CD4-positive, alpha-beta T cell (primary cell): Measurements from ENCODE around the gene VAV1. TPM values are rescaled to one million over a fixed set of nuclear protein-coding genes. Genes with fewer than 3 reads are reported as not detected.
A peak's percentile ranks its signal among the peaks of the same experiment; 100 is the strongest.

Source experiments
- ATAC-seq: fragments of 200-7000 bp; cut with Tn5 transposase; one replicate; pipeline ENCODE4 v1.10.0; 2022; ENCODE audit warnings: mild to moderate bottlenecking; ENCODE audit not compliant: poor library complexity
- CTCF ChIA-PET: fragments of 350-600 bp; sonication (Branson Sonifier 250); formaldehyde crosslinking; loops from one replicate; lab custom pipeline; 2021; ENCODE audit warnings: antibody characterized with exemption, inconsistent platforms; lab: Charles Lee
- POLR2A ChIA-PET: fragments of 350-600 bp; sonication (Branson Sonifier 250); formaldehyde crosslinking; loops from one replicate; lab custom pipeline; 2021; ENCODE audit warnings: antibody characterized with exemption, inconsistent platforms; lab: Charles Lee
- DNase-seq, 14 experiments: peaks; one replicate each; pipeline ENCODE4 v3.0.0-alpha.2; 2013 to 2020; ENCODE audit warnings: mixed read lengths in 2 of 14
- H3K27ac ChIP-seq, 2 donors: one replicate each; pipeline versions ENCODE4 v1.5.1 to v1.7.0; 2013; ENCODE audit warnings: low read length in 2 of 2, low read depth in 1 of 2, mild to moderate bottlenecking in 1 of 2
- H3K27me3 ChIP-seq, 2 experiments: 1 replicate in 1 of 2; 2 replicates in 1 of 2; pipeline versions ENCODE4 v1.6.1 to v1.7.0; 2013; ENCODE audit warnings: low read length in 2 of 2, control low read depth in 1 of 2, mild to moderate bottlenecking in 1 of 2, moderate library complexity in 1 of 2; ENCODE audit not compliant: insufficient read depth in 2 of 2, control insufficient read depth in 1 of 2
- H3K36me3 ChIP-seq: one replicate; pipeline ENCODE4 v1.6.1; 2013; ENCODE audit warnings: low read length, control low read depth; ENCODE audit not compliant: insufficient read depth
- H3K4me1 ChIP-seq: one replicate; pipeline ENCODE4 v1.6.1; 2013; ENCODE audit warnings: low read length, control low read depth; ENCODE audit not compliant: insufficient read depth
- H3K4me3 ChIP-seq: one replicate; pipeline ENCODE4 v1.5.1; 2013; ENCODE audit warnings: mild to moderate bottlenecking, low read length, moderate library complexity
- H3K9me3 ChIP-seq, 2 experiments: 1 replicate in 1 of 2; 2 replicates in 1 of 2; pipeline versions ENCODE4 v1.6.1 to v1.7.0; 2013; ENCODE audit warnings: low read length in 2 of 2, mild to moderate bottlenecking in 2 of 2, control low read depth in 1 of 2, moderate library complexity in 1 of 2; ENCODE audit not compliant: control insufficient read depth in 1 of 2, insufficient read depth in 1 of 2
- H3K27ac Mint-ChIP-seq: one replicate; pipeline ENCODE4 v1.8.0; 2020; ENCODE audit warnings: mixed read lengths
- H3K27me3 Mint-ChIP-seq: one replicate; pipeline ENCODE4 v1.8.0; 2021; ENCODE audit warnings: mixed read lengths
- H3K36me3 Mint-ChIP-seq: one replicate; pipeline ENCODE4 v1.8.0; 2021; ENCODE audit warnings: low read depth, mixed read lengths
- H3K4me1 Mint-ChIP-seq: one replicate; pipeline ENCODE4 v1.8.0; 2021; ENCODE audit warnings: low read depth, mixed read lengths
- H3K4me3 Mint-ChIP-seq: one replicate; pipeline ENCODE4 v1.8.0; 2020; ENCODE audit warnings: mild to moderate bottlenecking, mixed read lengths
- H3K9me3 Mint-ChIP-seq: one replicate; pipeline ENCODE4 v1.8.0; 2020; ENCODE audit warnings: mixed read lengths
- intact Hi-C, 2 experiments: fragments of 100-400 bp; cut with DNase I in 1 of 2; cut with micrococcal nuclease in 1 of 2; formaldehyde crosslinking; loops; one replicate each; pipeline versions ENCODE4 v1.15.1 to v1.9.0; 2023 to 2025; cut with DNase I, micrococcal nuclease
- total RNA-seq, 174 experiments: library from RNA in 2 of 174; stranded (reverse) in 2 of 174; gene quantifications; one replicate each; pipeline ENCODE4 v1.2.3 and lab custom pipeline; 2021 to 2026
- TF ChIP-seq, protein P1 (sequence below): fragments of 200-600 bp; IDR thresholded peaks from one replicate; pipeline ENCODE4 v1.8.0; 2022; ENCODE audit warnings: antibody characterized with exemption, mild to moderate bottlenecking

VAV1 gene
- total RNA-seq, 2 experiments from 2014 or later, result 70.0 to 70.1 TPM

DNA sequence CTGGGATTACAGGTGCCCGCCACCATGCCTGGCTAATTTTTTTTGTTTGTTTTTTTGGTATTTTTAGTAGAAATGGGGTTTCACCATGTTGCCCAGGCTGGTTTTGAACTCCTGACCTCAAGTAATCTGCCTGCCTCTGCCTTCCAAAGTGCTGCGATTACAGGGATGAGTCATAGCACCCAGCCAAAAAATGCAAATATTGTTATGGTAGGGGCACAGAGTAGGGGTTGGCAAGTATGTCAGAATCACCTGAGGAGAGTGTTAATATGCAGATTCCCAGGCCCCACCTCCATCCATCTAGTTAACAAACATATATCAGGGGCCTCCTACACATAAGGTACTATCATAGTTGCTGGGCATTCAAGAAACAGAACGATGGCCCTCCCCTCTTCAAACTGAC is 44.7 kb downstream of the VAV1 start:
- H3K4me3 Mint-ChIP-seq, result no peak overlapping the region
- H3K9me3 ChIP-seq, result peaks cover 4 to 10% of the 10 kb centered on the region in 2 experiments
- POLR2A ChIA-PET, result no interaction called here
- TF ChIP-seq, protein P1, sequence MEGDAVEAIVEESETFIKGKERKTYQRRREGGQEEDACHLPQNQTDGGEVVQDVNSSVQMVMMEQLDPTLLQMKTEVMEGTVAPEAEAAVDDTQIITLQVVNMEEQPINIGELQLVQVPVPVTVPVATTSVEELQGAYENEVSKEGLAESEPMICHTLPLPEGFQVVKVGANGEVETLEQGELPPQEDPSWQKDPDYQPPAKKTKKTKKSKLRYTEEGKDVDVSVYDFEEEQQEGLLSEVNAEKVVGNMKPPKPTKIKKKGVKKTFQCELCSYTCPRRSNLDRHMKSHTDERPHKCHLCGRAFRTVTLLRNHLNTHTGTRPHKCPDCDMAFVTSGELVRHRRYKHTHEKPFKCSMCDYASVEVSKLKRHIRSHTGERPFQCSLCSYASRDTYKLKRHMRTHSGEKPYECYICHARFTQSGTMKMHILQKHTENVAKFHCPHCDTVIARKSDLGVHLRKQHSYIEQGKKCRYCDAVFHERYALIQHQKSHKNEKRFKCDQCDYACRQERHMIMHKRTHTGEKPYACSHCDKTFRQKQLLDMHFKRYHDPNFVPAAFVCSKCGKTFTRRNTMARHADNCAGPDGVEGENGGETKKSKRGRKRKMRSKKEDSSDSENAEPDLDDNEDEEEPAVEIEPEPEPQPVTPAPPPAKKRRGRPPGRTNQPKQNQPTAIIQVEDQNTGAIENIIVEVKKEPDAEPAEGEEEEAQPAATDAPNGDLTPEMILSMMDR, result no peak
- H3K4me1 ChIP-seq, result peaks cover 32% of the 10 kb centered on the region
- no peak overlapping the region for H3K4me3 ChIP-seq
- peaks cover 52% of the 10 kb centered on the region for H3K36me3 ChIP-seq
- no peak for ATAC-seq
- intact Hi-C loops, result no loop called here
- no peak for DNase-seq
- no peak overlapping the region for H3K27ac ChIP-seq
- H3K27me3 Mint-ChIP-seq, result no peaks in the 10 kb centered on the region
- H3K9me3 Mint-ChIP-seq, result peaks cover 5% of the 10 kb centered on the region
- CTCF ChIA-PET, result interaction anchor here (1.0 to 2.6 kb wide), 2 partner anchors 14 to 45 kb away, joined by 3 to 7 read pairs; no protein-coding TSS in a partner anchor
- peaks cover 76% of the 10 kb centered on the region for H3K36me3 Mint-ChIP-seq
- peak overlapping the region; percentile 71 for H3K27ac Mint-ChIP-seq
- no peaks in the 10 kb centered on the region for H3K27me3 ChIP-seq
- peaks cover 60% of the 10 kb centered on the region for H3K4me1 Mint-ChIP-seq

DNA sequence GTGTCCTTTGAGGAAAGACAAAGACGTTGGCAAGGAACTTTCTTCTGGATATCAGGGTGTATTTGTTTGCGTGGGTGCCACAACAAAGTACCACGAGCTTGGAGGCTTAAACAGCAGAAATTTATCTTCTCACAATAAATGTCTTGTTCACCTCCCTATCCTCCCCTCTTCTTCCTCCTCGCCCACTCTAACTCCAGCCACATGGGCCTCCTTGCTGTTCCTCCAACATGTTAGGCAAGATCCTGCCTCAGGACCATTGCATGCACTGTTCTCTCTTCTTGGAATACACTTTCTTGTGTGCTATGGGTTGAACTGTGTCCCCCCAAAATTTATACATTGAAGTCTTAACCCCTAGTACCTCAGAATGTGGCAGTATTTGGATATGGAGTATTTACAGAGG is 45.7 kb downstream of the VAV1 start:
- peaks cover 4 to 10% of the 10 kb centered on the region in 2 experiments for H3K9me3 ChIP-seq
- POLR2A ChIA-PET, result no interaction called here

DNA sequence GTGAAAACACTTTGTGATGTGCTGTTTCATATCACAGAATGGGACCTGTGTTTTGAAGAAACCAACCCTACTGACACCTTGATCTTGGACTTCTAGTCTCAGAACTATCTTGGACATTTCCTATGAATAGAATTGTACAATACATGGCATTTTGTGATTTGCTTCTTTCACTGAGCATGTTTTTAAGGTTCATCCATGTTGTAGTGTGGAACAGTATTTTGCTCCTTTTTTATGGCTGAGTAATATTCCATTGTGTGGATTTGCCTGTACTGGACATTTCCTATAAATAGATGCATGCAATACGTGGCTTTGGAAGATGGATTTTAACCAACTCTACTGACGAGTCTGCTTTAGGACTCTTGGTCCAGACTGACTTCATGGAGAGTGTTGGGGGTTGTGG is 46.8 kb downstream of the VAV1 start:
- Mint-ChIP-seq H3K27me3 (no peaks in the 10 kb centered on the region), H3K4me1 (peaks cover 39% of the 10 kb centered on the region), H3K27ac (peak overlapping the region; percentile 77), H3K4me3 (no peak overlapping the region), H3K36me3 (peaks cover 70% of the 10 kb centered on the region), H3K9me3 (peaks cover 5% of the 10 kb centered on the region)
- no peak for ATAC-seq
- Histone ChIP-seq H3K27me3 (no peaks in the 10 kb centered on the region), H3K4me1 (peaks cover 15% of the 10 kb centered on the region), H3K9me3 (peaks cover 4 to 10% of the 10 kb centered on the region in 2 experiments), H3K36me3 (peaks cover 65% of the 10 kb centered on the region), H3K27ac (no peak overlapping the region), H3K4me3 (no peak overlapping the region)
- TF ChIP-seq, protein P1, result no peak
- no peak for DNase-seq
- ChIA-PET POLR2A (interaction anchor here (1.2 kb wide), 1 partner anchor 16 kb away, joined by 3 read pairs; no protein-coding TSS in a partner anchor), CTCF (no interaction called here)
- intact Hi-C loops, result no loop called here

More for the DNA sequence above, 45.7 kb downstream of the VAV1 start:
- ATAC-seq (no peak), DNase-seq (no peak)
- intact Hi-C loops, result no loop called here
- peaks cover 49% of the 10 kb centered on the region for H3K4me1 Mint-ChIP-seq
- Histone ChIP-seq H3K36me3 (peaks cover 55% of the 10 kb centered on the region), H3K4me3 (no peak overlapping the region), H3K4me1 (peaks cover 24% of the 10 kb centered on the region), H3K27me3 (no peaks in the 10 kb centered on the region), H3K27ac (no peak overlapping the region)
- TF ChIP-seq, protein P1, result no peak
- H3K9me3 Mint-ChIP-seq, result peaks cover 5% of the 10 kb centered on the region
- H3K27me3 Mint-ChIP-seq, result no peaks in the 10 kb centered on the region
- peak overlapping the region; percentile 77 for H3K27ac Mint-ChIP-seq
- H3K36me3 Mint-ChIP-seq, result peaks cover 68% of the 10 kb centered on the region
- CTCF ChIA-PET, result no interaction called here
- H3K4me3 Mint-ChIP-seq, result no peak overlapping the region
